K562 (cell line): Measurements from ENCODE around the gene UFC1. TPM values are rescaled to one million over a fixed set of nuclear protein-coding genes. Genes with fewer than 3 reads are reported as not detected.
A peak's percentile ranks its signal among the peaks of the same experiment; 100 is the strongest.

Experiments
- ATF6 ChIP-seq: sonication (generic); formaldehyde crosslinking; IDR thresholded peaks from 2 replicates; pipeline ENCODE4 v1.4.0; 2020; ENCODE audit warnings: mild to moderate bottlenecking, missing genetic modification reagents
- E4F1 ChIP-seq: fragments of 250-450 bp; sonication (Bioruptor Pico); IDR thresholded peaks from 2 replicates; pipeline ENCODE4 v1.5.0; 2021; ENCODE audit warnings: mild to moderate bottlenecking, borderline replicate concordance
- ESRRA ChIP-seq: fragments of 450-650 bp; IDR thresholded peaks from 2 replicates; pipeline ENCODE4 v1.6.1; 2014; ENCODE audit warnings: low read depth, mild to moderate bottlenecking, moderate library complexity, borderline replicate concordance
- ETV1 ChIP-seq: fragments of 450-650 bp; conservative IDR thresholded peaks from 2 replicates; pipeline ENCODE4 v1.6.1; 2016; ENCODE audit warnings: missing genetic modification characterization, control low read depth, low read depth, missing compliant biosample characterization
- FOXK2 ChIP-seq, 2 experiments: fragments of 450-650 bp; IDR thresholded peaks in 1 of 2; conservative IDR thresholded peaks in 1 of 2; 2 replicates each; pipeline ENCODE4 v1.6.1; 2016; ENCODE audit warnings: low read depth in 2 of 2, mild to moderate bottlenecking in 1 of 2
- GATA2 ChIP-seq: sonication (generic); formaldehyde crosslinking; IDR thresholded peaks from 2 replicates; pipeline ENCODE4 v1.4.0; 2020; ENCODE audit warnings: mild to moderate bottlenecking, missing genetic modification reagents
- PREB ChIP-seq: sonication (generic); formaldehyde crosslinking; IDR thresholded peaks from 2 replicates; pipeline ENCODE4 v1.8.1; 2023; ENCODE audit warnings: mild to moderate bottlenecking, missing genetic modification reagents
- SMAD4 ChIP-seq: fragments of 250-450 bp; sonication (Bioruptor Pico); conservative IDR thresholded peaks from 2 replicates; pipeline ENCODE4 v1.8.0; 2021; ENCODE audit warnings: inconsistent platforms, mild to moderate bottlenecking, moderate library complexity
- SNIP1 ChIP-seq: fragments of 450-650 bp; IDR thresholded peaks from 2 replicates; pipeline ENCODE4 v1.7.1; 2017; ENCODE audit warnings: low read depth, mild to moderate bottlenecking
- TBL1XR1 ChIP-seq, 2 experiments: IDR thresholded peaks; 2 replicates each; pipeline ENCODE4 v1.6.1; 2012; ENCODE audit warnings: improper control_type of control experiment in 2 of 2, low read length in 2 of 2, mild to moderate bottlenecking in 1 of 2
- TOE1 ChIP-seq, 2 experiments: fragments of 450-650 bp in 1 of 2; sonication (generic) in 1 of 2; formaldehyde crosslinking in 1 of 2; IDR thresholded peaks; 2 replicates each; pipeline versions ENCODE4 v1.7.1 to v1.8.0; 2016 to 2022; ENCODE audit warnings: borderline replicate concordance in 2 of 2, mild to moderate bottlenecking in 2 of 2, antibody characterized with exemption in 1 of 2, inconsistent platforms in 1 of 2, low read depth in 1 of 2, missing genetic modification reagents in 1 of 2, moderate library complexity in 1 of 2
- VEZF1 ChIP-seq: fragments of 200-800 bp; sonication (Bioruptor generic); IDR thresholded peaks from 2 replicates; pipeline ENCODE4 v1.6.1; 2017; ENCODE audit warnings: missing genetic modification characterization, missing compliant biosample characterization
- ZNF24 ChIP-seq: fragments of 450-650 bp; IDR thresholded peaks from 2 replicates; pipeline ENCODE4 v1.6.1; 2016
- ZNF354B ChIP-seq: fragments of 250-450 bp; sonication (Bioruptor Pico); IDR thresholded peaks from 2 replicates; pipeline ENCODE4 v1.4.0; 2020
- ZNF431 ChIP-seq: sonication (generic); formaldehyde crosslinking; IDR thresholded peaks from 2 replicates; pipeline ENCODE4 v1.8.0; 2022; ENCODE audit warnings: mild to moderate bottlenecking, missing genetic modification reagents
- polyA plus RNA-seq, 8 experiments: library from polyadenylated mRNA; depleted of rRNA in 4 of 8; stranded (reverse) in 5 of 8; unstranded in 3 of 8; fragments of >200 nt; fragmentation: Nextera tagmentation in 2 of 8; fragmentation: Illumina TruSeq in 1 of 8; extraction: Ambion mirVana in 2 of 8; extraction: Trizol in 1 of 8; gene quantifications; 2 replicates each; pipeline versions ENCODE4 v1.2.1 to v1.2.3, GENCODE V29; 2011 to 2014; ENCODE audit warnings: inconsistent platforms in 1 of 8, missing spikeins in 1 of 8
- total RNA-seq, 7 experiments: library from RNA; depleted of rRNA in 6 of 7; stranded (reverse); fragments of >200 nt in 6 of 7; fragmentation: Illumina TruSeq in 2 of 7; extraction: Trizol in 2 of 7; gene quantifications; 2 replicates each; pipeline versions ENCODE4 v1.2.1 to v1.2.3, GENCODE V29; 2011 to 2021; ENCODE audit warnings: low replicate concordance in 1 of 7

Gene UFC1
- total and polyA plus RNA-seq, 9 of the 15 experiments (the other 6 are each of a cell fraction or from before 2014, with no cell fraction given) = 92.8 to 220 (median 161) TPM

GRCh38 chr1:161177112-161177935, 23.5 kb downstream of the UFC1 start, which contains the start of gene B4GALT3 (continued):
- TF ChIP-seq TBL1XR1 (IDR thresholded peaks at IDR 0.05; ENCODE audit: low read length in 2 of 2) = peak; percentile 46 to 68; a peak in 2 of 4 replicates
- TF ChIP-seq SMAD4 (CRISPR knock-in tag) = peak; percentile 90
- peak; percentile 90 for TF ChIP-seq ZNF24
- TF ChIP-seq SNIP1 = no peak
- TF ChIP-seq FOXK2 (conservative IDR thresholded peaks at IDR 0.05 in 1 of 2, IDR thresholded peaks at IDR 0.05 in 1 of 2; ENCODE audit: low read depth in 2 of 2) = no peak
- peak; percentile 51; the same call in 1 of the 2 replicates for TF ChIP-seq GATA2 (CRISPR knock-in tag)
- TF ChIP-seq ATF6 (CRISPR knock-in tag) = 0 out of 2 replicates have a peak, but pooled peaks have one; percentile 72
- TF ChIP-seq ZNF354B = no peak
- peak; percentile 76; the same call in 1 of the 2 replicates for TF ChIP-seq TOE1 (IDR thresholded peaks at IDR 0.05; ENCODE audit: borderline replicate concordance)
- 0 out of 2 replicates have a peak, but pooled peaks have one; percentile 15 for TF ChIP-seq TOE1 (CRISPR knock-in tag; IDR thresholded peaks at IDR 0.05; ENCODE audit: borderline replicate concordance, low read depth)
- no peak for TF ChIP-seq E4F1 (CRISPR knock-in tag)
- peak; percentile 60 for TF ChIP-seq VEZF1 (CRISPR knock-in tag)
- 0 out of 2 replicates have a peak, but pooled peaks have one; percentile 15 for TF ChIP-seq PREB (CRISPR knock-in tag)
- 0 out of 2 replicates have a peak, but pooled peaks have one; percentile 60 for TF ChIP-seq ZNF431 (CRISPR knock-in tag)
- TF ChIP-seq ESRRA = peak; percentile 98
- 0 out of 2 replicates have a peak, but pooled peaks have one; percentile 30 for TF ChIP-seq ETV1 (tag)
